ENCODE measurements around the gene SLC9C1. TPM values are rescaled to one million over a fixed set of nuclear protein-coding genes. Genes with fewer than 3 reads are reported as not detected.

The SLC9C1 gene
- total and polyA plus RNA-seq, 2 of the 4 experiments (the other 2 are of a cell fraction) = not detected

- BruUV-seq (replicated peaks) = no TSS peak
- Histone ChIP-seq H3K9me1 (ENCODE audit: insufficient read depth, low read length) (no peaks in the 10 kb centered on the region), H3K27ac (ENCODE audit: insufficient read depth, low read length) (no peak overlapping the region), H3K18ac (ENCODE audit: low read depth, low read length) (no peak overlapping the region), H4K8ac (ENCODE audit: low read depth in 2 of 2, low read length in 2 of 2) (no peak overlapping the region), H2AK9ac (replicated peaks; ENCODE audit: low read depth, low read length, poor library complexity) (no peak overlapping the region), H3K4ac (ENCODE audit: low read depth, low read length) (no peak overlapping the region), H3K36me3 (ENCODE audit: control insufficient read depth, insufficient read depth, low read length) (no peaks in the 10 kb centered on the region), H4K5ac (ENCODE audit: low read depth, low read length) (no peak overlapping the region), H3K4me1 (ENCODE audit: control insufficient read depth, insufficient read depth, low read length) (no peaks in the 10 kb centered on the region), H2AK5ac (ENCODE audit: low read depth, low read length) (no peak overlapping the region), H4K20me1 (ENCODE audit: insufficient read depth, low read length) (no peaks in the 10 kb centered on the region), H3K14ac (replicated peaks; ENCODE audit: low read depth, low read length) (no peak overlapping the region), H3K27me3 (ENCODE audit: control insufficient read depth, insufficient read depth, low read length) (no peaks in the 10 kb centered on the region; the same call in 1 of the 2 replicates), H3K9me3 (ENCODE audit: control insufficient read depth, insufficient read depth, low read length) (no peaks in the 10 kb centered on the region), H2BK5ac (ENCODE audit: low read depth, low read length, poor library complexity, severe bottlenecking) (no peak overlapping the region), H3K4me2 (ENCODE audit: low read depth, low read length) (no peak overlapping the region), H3K9ac (ENCODE audit: low read depth, low read length) (no peak overlapping the region), H4K91ac (ENCODE audit: insufficient read depth, low read depth, low read length) (no peak overlapping the region), H2BK15ac (ENCODE audit: low read depth, low read length) (no peak overlapping the region), H3K4me3 (ENCODE audit: insufficient read depth, low read depth, low read length) (no peak overlapping the region), H3K23ac (ENCODE audit: low read depth, low read length) (no peak overlapping the region), H2BK20ac (ENCODE audit: low read depth, low read length) (no peak overlapping the region), H2BK120ac (ENCODE audit: low read depth, low read length) (no peak overlapping the region), H2AFZ (replicated peaks; ENCODE audit: low read length, poor library complexity) (no peak overlapping the region), H3K56ac (ENCODE audit: extremely low read depth, insufficient read depth, low read length) (no peak overlapping the region), H3K79me1 (ENCODE audit: low read depth in 1 of 2, low read length in 2 of 2) (no peaks in the 10 kb centered on the region)
- intact Hi-C loops (cut with micrococcal nuclease) (no loop called here), dilution Hi-C loops (cut with HindIII; ENCODE audit: low sequenced_read_pairs, unreplicated experiment) (no loop called here), in situ Hi-C loops (cut with MboI; ENCODE audit: low sequenced_read_pairs) (no loop called here)
- POLR2A ChIA-PET (ENCODE audit: unreplicated experiment) = no interaction called here
- no CpG with 5 or more reads among the region's 2 CpGs for WGBS, 2 experiments (ENCODE audit: extremely low coverage in 2 of 2, insufficient read length in 1 of 2)
- CTCF ChIA-PET = no interaction called here
- no peak for DNase-seq
- ATAC-seq (ENCODE audit: low read depth) = no peak
- no peak for TF ChIP-seq MAFK (IDR thresholded peaks at IDR 0.05; ENCODE audit: low read depth, low read length)
- no peak for TF ChIP-seq RCOR1 (IDR thresholded peaks at IDR 0.05; ENCODE audit: insufficient replicate concordance, low read length)
- no peak for TF ChIP-seq ELK1 (IDR thresholded peaks at IDR 0.05; ENCODE audit: borderline replicate concordance, low read depth, low read length)
- no peak for TF ChIP-seq RFX5 (IDR thresholded peaks at IDR 0.05; ENCODE audit: low read depth, low read length)
- no peak for TF ChIP-seq NFE2L2 (IDR thresholded peaks at IDR 0.05; ENCODE audit: low read depth, low read length)
- TF ChIP-seq MXI1 (IDR thresholded peaks at IDR 0.05; ENCODE audit: borderline replicate concordance, low read depth, low read length) = no peak
- no peak for TF ChIP-seq USF2 (IDR thresholded peaks at IDR 0.05; ENCODE audit: low read depth, low read length)
- no peak for TF ChIP-seq POLR2A (IDR thresholded peaks at IDR 0.05; ENCODE audit: low read depth, low read length)
- no peak for TF ChIP-seq BHLHE40 (IDR thresholded peaks at IDR 0.05; ENCODE audit: low read depth, low read length)
- no peak for TF ChIP-seq MAZ (IDR thresholded peaks at IDR 0.05; ENCODE audit: borderline replicate concordance, low read depth, low read length)
These were observed 32.3 kb downstream of the SLC9C1 start for GRCh38 chr3:112261742-112262141.

All from IMR-90 (cell line).